NCI-H1105 treated with DMSO at 0.1 percent for 48 hours (cell line): ENCODE results near the gene EIF3B.
"Not testable (repeated sequence)": the region's sequence is repeated elsewhere in the genome, so short reads cannot be mapped to it uniquely, and the experiment has no call there.

ENCODE experiments used
- DNase-seq: peaks from one replicate; lab custom pipeline; 2025; lab: John Stamatoyannopoulos, UW

Gene EIF3B

GRCh38 chr7:2376351-2377154 is 21.9 kb downstream of the EIF3B start:
- DNase-seq = no peak

GRCh38 chr7:2377492-2377891 is 22.9 kb downstream of the EIF3B start:
- not testable (repeated sequence) for DNase-seq

GRCh38 chr7:2378125-2378524 is 23.5 kb downstream of the EIF3B start:
- not testable (repeated sequence) for DNase-seq

GRCh38 chr7:2379161-2379560 is 24.5 kb downstream of the EIF3B start:
- no peak for DNase-seq

- no peak for DNase-seq
These were observed 25.3 kb downstream of the EIF3B start for GRCh38 chr7:2379821-2380450.

GRCh38 chr7:2380461-2380860 is 25.8 kb downstream of the EIF3B start:
- DNase-seq = no peak

- no peak for DNase-seq
These were observed 26.6 kb downstream of the EIF3B start for GRCh38 chr7:2381227-2381626.

- DNase-seq = no peak
These were observed 27.4 kb downstream of the EIF3B start for GRCh38 chr7:2381881-2382509.

- DNase-seq = no peak
These were observed 29.1 kb downstream of the EIF3B start for GRCh38 chr7:2383543-2384274.

GRCh38 chr7:2384354-2385243 is 30.0 kb downstream of the EIF3B start:
- DNase-seq = no peak

GRCh38 chr7:2386122-2386521 is 31.5 kb downstream of the EIF3B start:
- not testable (repeated sequence) for DNase-seq

GRCh38 chr7:2386964-2387669 is 32.5 kb downstream of the EIF3B start:
- no peak for DNase-seq

GRCh38 chr7:2387897-2388636 is 33.4 kb downstream of the EIF3B start:
- no peak for DNase-seq

GRCh38 chr7:2388637-2388954 is 34.0 kb downstream of the EIF3B start:
- DNase-seq = no peak

GRCh38 chr7:2390020-2390816 is 35.6 kb downstream of the EIF3B start:
- DNase-seq = not testable (repeated sequence)

GRCh38 chr7:2393706-2394105 is 39.1 kb downstream of the EIF3B start:
- DNase-seq = no peak

GRCh38 chr7:2394566-2395082 is 40.0 kb downstream of the EIF3B start:
- no peak for DNase-seq

- no peak for DNase-seq
These were observed 43.9 kb downstream of the EIF3B start for GRCh38 chr7:2398506-2398905.
